ENCODE measurements around the gene TPH2.

DNA sequence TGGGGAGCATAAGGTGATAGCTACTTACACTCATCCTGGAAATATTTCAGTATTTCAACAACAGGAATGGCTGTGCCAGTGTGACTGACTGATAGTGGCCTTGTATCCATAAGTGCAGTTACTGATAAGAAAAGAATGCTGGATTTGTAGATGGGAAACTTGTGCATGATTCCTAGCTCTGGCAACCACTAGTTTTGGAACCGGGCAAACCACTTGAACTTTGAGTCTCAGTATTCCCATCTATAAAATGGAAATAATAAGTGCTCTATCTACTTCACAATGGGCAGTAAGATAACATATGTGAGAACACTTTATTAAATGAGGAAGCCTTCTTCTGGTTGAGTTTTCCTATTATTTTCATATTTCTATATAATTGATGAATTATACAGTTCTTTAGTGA lies 77.2 kb downstream of the TPH2 start:
- TF ChIP-seq, protein P1, sequence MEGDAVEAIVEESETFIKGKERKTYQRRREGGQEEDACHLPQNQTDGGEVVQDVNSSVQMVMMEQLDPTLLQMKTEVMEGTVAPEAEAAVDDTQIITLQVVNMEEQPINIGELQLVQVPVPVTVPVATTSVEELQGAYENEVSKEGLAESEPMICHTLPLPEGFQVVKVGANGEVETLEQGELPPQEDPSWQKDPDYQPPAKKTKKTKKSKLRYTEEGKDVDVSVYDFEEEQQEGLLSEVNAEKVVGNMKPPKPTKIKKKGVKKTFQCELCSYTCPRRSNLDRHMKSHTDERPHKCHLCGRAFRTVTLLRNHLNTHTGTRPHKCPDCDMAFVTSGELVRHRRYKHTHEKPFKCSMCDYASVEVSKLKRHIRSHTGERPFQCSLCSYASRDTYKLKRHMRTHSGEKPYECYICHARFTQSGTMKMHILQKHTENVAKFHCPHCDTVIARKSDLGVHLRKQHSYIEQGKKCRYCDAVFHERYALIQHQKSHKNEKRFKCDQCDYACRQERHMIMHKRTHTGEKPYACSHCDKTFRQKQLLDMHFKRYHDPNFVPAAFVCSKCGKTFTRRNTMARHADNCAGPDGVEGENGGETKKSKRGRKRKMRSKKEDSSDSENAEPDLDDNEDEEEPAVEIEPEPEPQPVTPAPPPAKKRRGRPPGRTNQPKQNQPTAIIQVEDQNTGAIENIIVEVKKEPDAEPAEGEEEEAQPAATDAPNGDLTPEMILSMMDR (IDR thresholded peaks at IDR 0.05), result no peak
- no peak for TF ChIP-seq EZH2 (IDR thresholded peaks at IDR 0.05)
